HG02981 (cell line): ENCODE measurements around the gene KCNS1.

Source experiments
- ATAC-seq: cut with Tn5 transposase; IDR thresholded peaks from one replicate; pipeline ENCODE4 v1.9.1; 2021; ENCODE audit warnings: mild to moderate bottlenecking, moderate library complexity; ENCODE audit not compliant: unreplicated experiment

The KCNS1 gene

DNA sequence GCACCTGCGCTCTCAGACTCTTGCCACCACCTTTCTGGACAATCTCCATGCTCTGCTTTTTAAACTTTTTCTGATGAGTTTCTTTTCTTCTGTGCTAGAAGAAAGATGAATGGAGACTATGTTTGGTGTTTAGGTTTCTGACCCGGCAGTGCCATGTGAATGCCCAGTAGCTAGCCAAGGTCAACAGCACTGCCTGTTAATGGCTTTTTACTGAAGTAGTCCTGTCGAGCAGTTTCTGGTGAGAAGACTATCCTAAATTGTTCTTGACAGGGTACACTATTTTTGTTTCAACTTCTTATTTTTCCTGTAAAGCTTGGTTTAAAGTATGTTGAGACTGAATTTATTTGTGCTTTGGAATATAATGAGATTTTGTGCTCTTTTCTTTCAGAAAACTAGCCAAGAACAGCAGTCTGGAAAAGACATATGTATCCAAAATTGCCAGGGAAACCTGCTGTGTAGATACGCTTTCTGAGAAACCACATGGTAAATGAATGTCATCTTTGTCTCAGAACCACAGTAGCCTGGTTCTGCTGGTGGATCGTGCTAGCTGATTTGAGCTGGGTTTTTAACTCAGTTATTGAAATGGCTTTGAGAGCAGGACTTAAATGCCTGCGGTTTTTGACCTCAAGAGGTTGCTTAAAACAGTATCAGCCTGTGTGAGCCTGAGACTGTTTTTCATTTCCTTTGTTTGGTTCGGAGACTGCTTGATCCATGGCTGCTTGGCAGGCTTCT, 48.1 kb downstream of the KCNS1 start:
- ATAC-seq, result no peak

GRCh38 chr20:45051204-45052060, 49.5 kb downstream of the KCNS1 start:
- ATAC-seq, result no peak

GRCh38 chr20:45049904-45050471, 50.9 kb downstream of the KCNS1 start:
- ATAC-seq, result no peak

- no peak for ATAC-seq
Observed at GRCh38 chr20:45049438-45049837, 51.5 kb downstream of the KCNS1 start.

DNA sequence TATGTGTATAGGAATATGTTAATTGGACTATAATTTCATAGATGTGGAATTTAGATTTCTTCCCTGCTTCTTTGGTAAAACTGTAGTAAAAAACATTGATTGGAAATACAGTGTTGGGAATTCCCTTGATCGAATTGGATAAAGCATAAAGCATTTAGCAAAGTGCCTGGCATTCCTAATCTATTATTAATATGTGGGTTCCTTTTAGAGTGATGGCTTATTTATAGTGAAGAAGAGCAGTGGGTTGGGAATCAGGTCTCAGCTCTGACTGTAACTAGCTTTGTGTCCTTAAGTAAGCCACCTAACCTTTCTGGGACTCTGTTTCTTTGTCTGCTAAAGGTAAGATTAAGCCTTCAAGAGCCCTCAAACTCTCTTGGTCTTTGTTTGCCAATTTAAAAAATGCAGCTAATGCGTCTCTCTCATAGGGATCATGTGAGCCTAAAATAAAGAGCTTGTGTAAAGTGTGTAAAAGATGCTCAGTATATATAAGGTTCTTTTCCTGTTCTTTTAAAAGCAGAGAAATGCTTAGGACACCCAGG, 53.3 kb downstream of the KCNS1 start:
- ATAC-seq, result no peak

DNA sequence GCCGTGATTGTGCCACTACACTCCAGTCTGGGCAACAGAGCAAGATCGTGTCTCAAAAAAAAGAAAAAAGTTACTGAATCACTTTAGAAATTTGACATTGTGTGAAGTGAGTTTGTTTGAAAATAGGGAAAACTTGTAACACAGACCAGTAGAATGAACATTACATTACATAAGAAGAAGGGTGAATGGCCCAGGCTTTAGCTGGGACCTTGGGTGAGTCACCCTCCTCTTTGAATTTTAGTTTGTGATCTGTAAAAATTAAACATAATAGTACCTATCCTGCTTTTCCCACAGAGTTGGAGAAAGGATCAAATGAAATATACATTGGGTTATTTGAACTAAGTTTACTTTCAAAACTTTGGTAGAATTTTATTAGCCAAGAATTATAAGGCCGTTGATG, 56.3 kb downstream of the KCNS1 start:
- ATAC-seq, result no peak

GRCh38 chr20:45044084-45044573, 56.8 kb downstream of the KCNS1 start:
- ATAC-seq, result no peak

DNA sequence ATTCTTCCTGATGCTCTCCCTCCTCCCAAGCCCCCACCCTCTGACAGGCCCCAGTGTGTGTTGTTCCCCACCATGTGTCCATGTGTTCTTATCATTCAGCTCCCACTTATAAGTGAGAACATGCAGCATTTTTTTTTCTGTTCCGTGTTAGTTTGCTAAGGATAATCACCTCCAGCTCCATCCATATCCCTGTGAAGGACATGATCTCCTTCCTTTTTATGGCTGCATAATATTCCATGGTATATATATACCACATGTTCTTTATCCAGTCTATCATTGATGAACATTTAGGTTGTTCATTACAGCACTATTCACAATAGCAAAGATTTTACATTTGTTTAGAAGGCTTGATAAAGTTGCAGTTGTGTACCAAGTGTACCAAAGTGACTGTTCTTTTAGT, 57.9 kb downstream of the KCNS1 start:
- no peak for ATAC-seq
